BLaER1 (cell line): ENCODE data around the gene ANTXR1.

Experiments used
- H3K27ac ChIP-seq: shearing (Covaris generic); formaldehyde crosslinking; 2 replicates; pipeline ENCODE4 v1.8.1; 2022
- H3K27me3 ChIP-seq: shearing (Covaris generic); formaldehyde crosslinking; 2 replicates; pipeline ENCODE4 v1.8.1; 2022
- H3K36me3 ChIP-seq: shearing (Covaris generic); formaldehyde crosslinking; 2 replicates; pipeline ENCODE4 v1.8.1; 2022
- H3K4me1 ChIP-seq: shearing (Covaris generic); formaldehyde crosslinking; 2 replicates; pipeline ENCODE4 v1.8.1; 2022
- H3K4me2 ChIP-seq: shearing (Covaris generic); formaldehyde crosslinking; 2 replicates; pipeline ENCODE4 v1.8.1; 2022
- H3K4me3 ChIP-seq: shearing (Covaris generic); formaldehyde crosslinking; 2 replicates; pipeline ENCODE4 v1.8.1; 2022
- H3K9ac ChIP-seq: shearing (Covaris generic); formaldehyde crosslinking; 2 replicates; pipeline ENCODE4 v1.8.1; 2022
- H3K9me3 ChIP-seq: shearing (Covaris generic); formaldehyde crosslinking; 2 replicates; pipeline ENCODE4 v1.8.1; 2022
- H4K20me1 ChIP-seq: shearing (Covaris generic); formaldehyde crosslinking; 2 replicates; pipeline ENCODE4 v1.8.1; 2022
- Cebpa-rat ChIP-seq: shearing (Covaris generic); IDR thresholded peaks from 2 replicates; pipeline ENCODE4 v1.8.1; 2022

The ANTXR1 gene

GRCh38 chr2:69013142-69013839, at the start of gene ANTXR1:
Gene ANTXR1 (plus strand): TSS chr2:69013179. CDS start chr2:69013500, 321 bp downstream.
- TF ChIP-seq Cebpa-rat: no peak
- Histone ChIP-seq H3K9ac (peak within 1 kb of the TSS; percentile 53; the same call in 1 of the 2 replicates), H3K4me2 (peak within 1 kb of the TSS; percentile 97), H3K9me3 (no peaks in the 10 kb centered on the region), H3K36me3 (no peaks in the 10 kb centered on the region), H3K27ac (no peak within 1 kb of the TSS), H3K4me3 (peak within 1 kb of the TSS; percentile 78), H4K20me1 (peaks cover 11% of the 10 kb centered on the region; the same call in 1 of the 2 replicates), H3K27me3 (peaks cover 28% of the 10 kb centered on the region), H3K4me1 (peaks cover 13% of the 10 kb centered on the region)

GRCh38 chr2:68964282-68964681, 48.7 kb upstream of the ANTXR1 start:
- no peak overlapping the region for H3K9ac ChIP-seq
- H3K4me2 ChIP-seq: no peak overlapping the region
- H3K9me3 ChIP-seq: no peaks in the 10 kb centered on the region
- TF ChIP-seq Cebpa-rat: no peak
- H3K36me3 ChIP-seq: no peaks in the 10 kb centered on the region
- H4K20me1 ChIP-seq: no peaks in the 10 kb centered on the region
- no peaks in the 10 kb centered on the region for H3K4me1 ChIP-seq
- no peaks in the 10 kb centered on the region for H3K27me3 ChIP-seq
- no peak overlapping the region for H3K27ac ChIP-seq
- H3K4me3 ChIP-seq: no peak overlapping the region

GRCh38 chr2:68968221-68968620, 44.8 kb upstream of the ANTXR1 start:
- no peaks in the 10 kb centered on the region for H3K9me3 ChIP-seq
- no peak overlapping the region for H3K4me2 ChIP-seq
- no peak for TF ChIP-seq Cebpa-rat
- no peak overlapping the region for H3K4me3 ChIP-seq
- no peaks in the 10 kb centered on the region for H3K27me3 ChIP-seq
- H3K9ac ChIP-seq: no peak overlapping the region
- no peak overlapping the region for H3K27ac ChIP-seq
- no peaks in the 10 kb centered on the region for H4K20me1 ChIP-seq
- H3K4me1 ChIP-seq: no peaks in the 10 kb centered on the region
- H3K36me3 ChIP-seq: no peaks in the 10 kb centered on the region

GRCh38 chr2:68969736-68970490, 43.1 kb upstream of the ANTXR1 start:
- H3K4me2 ChIP-seq: no peak overlapping the region
- H3K27me3 ChIP-seq: no peaks in the 10 kb centered on the region
- no peaks in the 10 kb centered on the region for H3K9me3 ChIP-seq
- no peak overlapping the region for H3K4me3 ChIP-seq
- no peak overlapping the region for H3K27ac ChIP-seq
- no peak for TF ChIP-seq Cebpa-rat
- H3K9ac ChIP-seq: no peak overlapping the region
- H3K36me3 ChIP-seq: no peaks in the 10 kb centered on the region
- no peaks in the 10 kb centered on the region for H3K4me1 ChIP-seq
- H4K20me1 ChIP-seq: no peaks in the 10 kb centered on the region

GRCh38 chr2:68970566-68971265, 42.3 kb upstream of the ANTXR1 start:
- no peak overlapping the region for H3K4me2 ChIP-seq
- no peak overlapping the region for H3K4me3 ChIP-seq
- H3K27ac ChIP-seq: no peak overlapping the region
- H3K9ac ChIP-seq: no peak overlapping the region
- H3K36me3 ChIP-seq: no peaks in the 10 kb centered on the region
- TF ChIP-seq Cebpa-rat: no peak
- no peaks in the 10 kb centered on the region for H4K20me1 ChIP-seq
- H3K27me3 ChIP-seq: no peaks in the 10 kb centered on the region
- H3K4me1 ChIP-seq: no peaks in the 10 kb centered on the region
- no peaks in the 10 kb centered on the region for H3K9me3 ChIP-seq

- no peaks in the 10 kb centered on the region for H3K4me1 ChIP-seq
These were observed 41.3 kb upstream of the ANTXR1 start for GRCh38 chr2:68971591-68972231.

GRCh38 chr2:68974251-68974650, 38.7 kb upstream of the ANTXR1 start, which contains the start of gene GKN1:
Gene GKN1 (plus strand): TSS chr2:68974636. CDS start chr2:68974678, 42 bp downstream.
- no peaks in the 10 kb centered on the region for H3K36me3 ChIP-seq
- H3K9ac ChIP-seq: no peak within 1 kb of the TSS
- no peak within 1 kb of the TSS for H3K4me2 ChIP-seq
- H3K9me3 ChIP-seq: no peaks in the 10 kb centered on the region
- H4K20me1 ChIP-seq: no peaks in the 10 kb centered on the region
- no peak for TF ChIP-seq Cebpa-rat
- H3K4me1 ChIP-seq: no peaks in the 10 kb centered on the region
- no peak within 1 kb of the TSS for H3K4me3 ChIP-seq
- no peak within 1 kb of the TSS for H3K27ac ChIP-seq
- no peaks in the 10 kb centered on the region for H3K27me3 ChIP-seq

More at GRCh38 chr2:68971591-68972231, 41.3 kb upstream of the ANTXR1 start:
- Histone ChIP-seq H3K4me3 (no peak overlapping the region), H3K27me3 (no peaks in the 10 kb centered on the region), H4K20me1 (no peaks in the 10 kb centered on the region), H3K27ac (no peak overlapping the region), H3K4me2 (no peak overlapping the region), H3K36me3 (no peaks in the 10 kb centered on the region), H3K9me3 (no peaks in the 10 kb centered on the region), H3K9ac (no peak overlapping the region)
- no peak for TF ChIP-seq Cebpa-rat

GRCh38 chr2:68974946-68975665, 37.9 kb upstream of the ANTXR1 start:
- Histone ChIP-seq H3K4me3 (no peak overlapping the region), H3K27ac (no peak overlapping the region), H3K9me3 (no peaks in the 10 kb centered on the region), H3K27me3 (no peaks in the 10 kb centered on the region), H4K20me1 (no peaks in the 10 kb centered on the region), H3K9ac (no peak overlapping the region), H3K4me1 (no peaks in the 10 kb centered on the region), H3K4me2 (no peak overlapping the region), H3K36me3 (no peaks in the 10 kb centered on the region)
- TF ChIP-seq Cebpa-rat: no peak

GRCh38 chr2:68975844-68976243, 37.1 kb upstream of the ANTXR1 start:
- Histone ChIP-seq H3K27me3 (no peaks in the 10 kb centered on the region), H3K4me1 (no peaks in the 10 kb centered on the region), H3K36me3 (no peaks in the 10 kb centered on the region), H3K27ac (no peak overlapping the region), H3K4me2 (no peak overlapping the region), H4K20me1 (no peaks in the 10 kb centered on the region), H3K9me3 (no peaks in the 10 kb centered on the region), H3K9ac (no peak overlapping the region), H3K4me3 (no peak overlapping the region)
- TF ChIP-seq Cebpa-rat: no peak
